Measurements from ENCODE around the gene NCKAP5.

DNA sequence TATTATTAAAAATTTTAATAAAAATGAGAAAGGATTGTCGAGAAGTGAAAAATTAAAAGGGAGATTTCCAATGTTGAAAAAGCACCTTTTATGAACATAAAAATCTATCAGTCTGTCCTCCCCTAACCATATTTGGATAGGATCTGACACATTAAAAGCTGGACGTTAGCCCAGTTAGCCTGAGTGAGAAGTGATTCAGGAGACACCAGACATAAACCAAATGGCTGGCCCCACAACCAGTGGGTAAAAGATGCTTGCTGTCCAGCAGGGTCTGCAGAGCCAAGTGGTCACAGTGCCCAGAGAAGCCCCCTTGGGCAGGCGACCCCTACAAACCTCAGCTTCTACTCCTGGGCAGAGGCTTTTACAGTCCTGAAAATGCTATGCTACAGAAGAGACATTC, 644.5 kb downstream of the NCKAP5 start:
- TF ChIP-seq, protein P1, sequence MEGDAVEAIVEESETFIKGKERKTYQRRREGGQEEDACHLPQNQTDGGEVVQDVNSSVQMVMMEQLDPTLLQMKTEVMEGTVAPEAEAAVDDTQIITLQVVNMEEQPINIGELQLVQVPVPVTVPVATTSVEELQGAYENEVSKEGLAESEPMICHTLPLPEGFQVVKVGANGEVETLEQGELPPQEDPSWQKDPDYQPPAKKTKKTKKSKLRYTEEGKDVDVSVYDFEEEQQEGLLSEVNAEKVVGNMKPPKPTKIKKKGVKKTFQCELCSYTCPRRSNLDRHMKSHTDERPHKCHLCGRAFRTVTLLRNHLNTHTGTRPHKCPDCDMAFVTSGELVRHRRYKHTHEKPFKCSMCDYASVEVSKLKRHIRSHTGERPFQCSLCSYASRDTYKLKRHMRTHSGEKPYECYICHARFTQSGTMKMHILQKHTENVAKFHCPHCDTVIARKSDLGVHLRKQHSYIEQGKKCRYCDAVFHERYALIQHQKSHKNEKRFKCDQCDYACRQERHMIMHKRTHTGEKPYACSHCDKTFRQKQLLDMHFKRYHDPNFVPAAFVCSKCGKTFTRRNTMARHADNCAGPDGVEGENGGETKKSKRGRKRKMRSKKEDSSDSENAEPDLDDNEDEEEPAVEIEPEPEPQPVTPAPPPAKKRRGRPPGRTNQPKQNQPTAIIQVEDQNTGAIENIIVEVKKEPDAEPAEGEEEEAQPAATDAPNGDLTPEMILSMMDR (IDR thresholded peaks at IDR 0.05): no peak
- no peak for TF ChIP-seq EZH2 (IDR thresholded peaks at IDR 0.05; ENCODE audit: borderline replicate concordance, insufficient read depth, low read depth, low read length, poor library complexity, severe bottlenecking)
